HG02981 (cell line): ENCODE results near the gene TNFSF4.
"Not testable (repeated sequence)": the region's sequence is repeated elsewhere in the genome, so short reads cannot be mapped to it uniquely, and the experiment has no call there.

Source experiments
- ATAC-seq: cut with Tn5 transposase; IDR thresholded peaks from one replicate; pipeline ENCODE4 v1.9.1; 2021; ENCODE audit warnings: mild to moderate bottlenecking, moderate library complexity; ENCODE audit not compliant: unreplicated experiment

TNFSF4 gene, protein sequence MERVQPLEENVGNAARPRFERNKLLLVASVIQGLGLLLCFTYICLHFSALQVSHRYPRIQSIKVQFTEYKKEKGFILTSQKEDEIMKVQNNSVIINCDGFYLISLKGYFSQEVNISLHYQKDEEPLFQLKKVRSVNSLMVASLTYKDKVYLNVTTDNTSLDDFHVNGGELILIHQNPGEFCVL

DNA sequence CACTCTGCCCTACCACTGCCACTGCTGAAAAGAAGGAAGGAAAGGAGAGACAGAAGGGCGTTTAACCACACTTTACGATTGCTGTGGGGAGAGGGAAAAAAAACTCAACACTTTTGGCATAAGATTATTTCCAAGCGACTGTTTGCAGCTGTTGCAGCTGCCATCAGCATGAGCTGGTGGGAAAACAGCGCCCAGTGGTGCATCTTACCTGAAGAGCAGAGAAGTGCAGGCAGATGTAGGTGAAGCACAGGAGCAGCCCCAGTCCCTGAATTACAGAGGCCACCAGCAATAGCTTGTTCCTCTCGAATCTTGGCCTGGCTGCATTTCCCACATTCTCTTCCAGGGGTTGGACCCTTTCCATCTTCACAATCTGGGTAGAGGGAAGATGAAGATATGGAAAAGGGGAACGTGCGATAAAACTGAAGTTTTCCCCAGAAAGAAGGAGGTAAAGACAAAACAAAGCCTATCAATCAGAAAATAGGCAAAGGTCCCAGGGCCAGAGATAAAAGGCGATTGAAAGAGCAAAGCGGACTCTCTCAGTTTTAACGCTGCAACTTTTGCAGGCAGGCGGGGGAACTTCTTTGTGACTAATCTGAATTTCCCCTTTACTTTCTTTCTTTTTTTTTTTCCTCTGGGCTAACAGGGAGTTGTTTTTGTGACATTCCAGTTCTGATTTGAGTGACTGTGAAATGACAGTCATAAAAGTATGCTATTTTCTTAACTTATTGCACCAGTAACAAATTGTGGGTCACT is at the start of gene TNFSF4:
TSS of gene TNFSF4 (minus strand) at position 516 of the 753 bp plus-strand sequence. CDS start at position 361, 155 bp downstream.
- no peak for ATAC-seq

DNA sequence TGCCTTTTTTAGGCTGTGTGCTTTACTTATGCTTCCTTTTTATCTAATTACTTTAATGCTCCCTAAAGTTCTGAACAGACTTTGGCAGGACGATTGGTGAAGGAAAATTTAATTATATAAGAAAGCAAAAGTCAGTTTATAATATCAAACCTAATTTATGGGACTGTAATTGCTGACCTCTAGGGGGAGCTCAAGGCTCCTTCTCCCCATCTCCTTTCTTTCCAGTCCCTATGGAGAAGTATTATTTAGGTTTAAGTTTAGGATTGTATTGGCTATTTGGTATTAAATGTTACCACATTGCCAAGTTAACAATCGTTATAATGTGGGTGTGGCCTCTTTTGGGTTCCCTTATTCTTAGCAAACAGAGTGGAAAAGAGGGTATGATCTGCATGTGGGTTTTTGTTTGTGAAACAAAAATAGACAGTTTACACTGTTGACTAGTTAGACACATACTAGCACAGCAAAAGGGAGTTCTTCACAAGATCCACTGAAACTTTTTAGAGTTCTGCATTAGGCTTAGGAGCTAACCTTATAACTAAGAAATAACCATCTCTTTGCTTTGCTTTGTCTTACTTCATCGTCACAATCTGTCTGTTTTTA is 48.2 kb upstream of the TNFSF4 start:
- ATAC-seq, result no peak

DNA sequence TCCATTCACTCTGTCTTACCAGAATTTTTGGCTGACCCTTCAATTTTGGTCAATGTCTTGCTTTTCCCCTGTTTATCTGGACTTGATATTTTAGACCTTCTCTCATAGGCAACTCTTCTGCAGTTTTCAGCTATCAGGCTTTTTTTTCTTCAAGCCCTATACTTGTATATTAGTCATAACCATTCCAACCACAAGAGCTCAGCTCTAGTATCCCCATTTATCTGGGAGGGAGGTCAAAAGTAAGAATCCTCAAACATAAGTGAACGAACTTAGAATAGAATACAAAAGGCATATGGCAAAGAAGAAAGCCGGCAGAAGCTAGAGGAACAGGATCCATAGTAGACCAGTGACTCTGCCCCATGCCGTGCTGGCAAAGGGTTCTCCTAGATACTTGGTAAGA is 45.9 kb upstream of the TNFSF4 start:
- no peak for ATAC-seq

DNA sequence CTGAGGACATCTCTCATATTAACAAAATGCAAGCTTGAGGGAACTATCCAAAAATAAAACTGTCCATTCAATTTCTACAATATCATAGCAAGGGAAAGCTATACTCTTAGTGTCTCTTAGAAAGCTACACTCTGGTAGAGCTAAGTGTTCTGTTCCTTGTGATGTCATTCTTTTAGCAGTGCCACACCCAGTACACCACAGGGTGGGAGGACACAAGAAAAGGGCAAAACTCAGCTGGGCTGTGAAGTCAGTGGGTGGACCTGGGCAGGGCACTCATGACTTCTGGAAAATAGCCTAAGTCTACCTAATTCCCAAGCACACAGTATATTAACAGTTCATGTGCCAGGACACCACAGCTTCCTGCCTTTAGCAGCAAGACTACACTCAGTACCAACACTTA is 42.2 kb upstream of the TNFSF4 start:
- ATAC-seq, result no peak

DNA sequence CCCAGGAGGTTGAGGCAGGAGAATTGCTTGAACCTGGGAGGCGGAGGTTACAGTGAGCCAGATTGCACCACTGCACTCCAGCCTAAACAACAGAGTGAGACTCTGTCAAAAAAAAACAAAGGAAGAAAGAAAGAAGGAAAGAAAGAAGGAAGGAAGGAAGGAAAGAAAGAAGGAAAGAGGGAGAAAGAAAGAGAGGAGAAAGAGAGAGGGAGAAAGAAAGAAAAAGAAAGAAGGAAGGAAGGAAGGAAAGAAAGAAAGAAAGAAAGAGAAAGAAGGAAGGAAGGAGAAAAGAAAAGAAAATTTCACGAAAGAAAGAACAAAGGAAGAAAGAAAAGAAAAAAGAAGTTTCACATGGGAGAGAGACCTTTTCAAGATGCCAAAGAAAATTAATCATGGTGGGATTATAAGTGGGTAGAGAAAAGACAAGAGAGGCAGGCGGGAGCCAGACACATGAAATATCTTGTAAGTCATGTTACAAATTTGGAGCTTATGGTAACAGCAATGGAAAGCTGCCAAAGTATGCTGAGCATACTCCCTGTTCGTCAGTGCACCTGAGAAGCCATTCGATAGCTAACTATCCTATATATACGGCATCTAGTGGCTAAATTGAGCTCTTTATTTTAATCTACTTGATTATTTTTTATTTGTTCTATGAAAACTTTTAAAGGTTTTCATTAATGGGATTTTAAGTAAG is 41.3 kb upstream of the TNFSF4 start:
- ATAC-seq, result no peak

DNA sequence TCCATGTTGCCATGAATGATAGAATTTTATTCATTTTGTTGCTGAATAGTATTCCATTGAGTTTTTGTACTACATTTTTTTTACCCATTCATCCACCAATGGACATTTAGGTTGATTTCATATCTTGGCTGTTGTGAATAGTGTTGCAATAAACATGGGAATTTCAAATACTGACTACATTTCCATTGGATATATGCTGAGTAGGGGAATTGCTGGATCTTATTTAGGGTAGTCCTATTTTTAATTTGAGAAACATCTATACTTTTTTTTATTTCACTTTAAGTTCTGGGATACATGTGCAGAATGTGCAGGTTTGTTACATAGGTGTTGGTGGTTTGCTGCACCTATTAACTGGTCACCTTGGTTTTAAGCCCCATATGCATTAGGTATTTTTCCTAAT is 38.8 kb upstream of the TNFSF4 start:
- ATAC-seq, result no peak

DNA sequence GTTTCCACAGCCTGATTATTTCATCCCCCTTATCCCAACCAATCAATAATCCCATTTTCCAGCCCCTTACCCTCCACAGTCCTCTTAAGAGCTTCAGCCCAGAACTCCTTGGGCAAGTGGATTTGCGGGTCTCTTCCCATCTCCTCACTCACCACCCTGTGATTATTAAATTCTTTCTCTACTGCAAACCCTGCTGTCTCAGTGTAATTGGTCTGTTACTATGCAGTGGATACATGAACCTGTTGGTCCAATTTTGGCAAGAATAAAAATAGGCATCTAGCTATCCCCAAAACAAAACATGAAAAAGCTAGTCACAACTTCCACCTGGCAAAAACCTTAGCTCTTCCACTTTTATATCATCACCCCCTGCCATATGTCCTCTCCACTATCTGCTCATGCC is 36.2 kb upstream of the TNFSF4 start:
- ATAC-seq, result no peak

DNA sequence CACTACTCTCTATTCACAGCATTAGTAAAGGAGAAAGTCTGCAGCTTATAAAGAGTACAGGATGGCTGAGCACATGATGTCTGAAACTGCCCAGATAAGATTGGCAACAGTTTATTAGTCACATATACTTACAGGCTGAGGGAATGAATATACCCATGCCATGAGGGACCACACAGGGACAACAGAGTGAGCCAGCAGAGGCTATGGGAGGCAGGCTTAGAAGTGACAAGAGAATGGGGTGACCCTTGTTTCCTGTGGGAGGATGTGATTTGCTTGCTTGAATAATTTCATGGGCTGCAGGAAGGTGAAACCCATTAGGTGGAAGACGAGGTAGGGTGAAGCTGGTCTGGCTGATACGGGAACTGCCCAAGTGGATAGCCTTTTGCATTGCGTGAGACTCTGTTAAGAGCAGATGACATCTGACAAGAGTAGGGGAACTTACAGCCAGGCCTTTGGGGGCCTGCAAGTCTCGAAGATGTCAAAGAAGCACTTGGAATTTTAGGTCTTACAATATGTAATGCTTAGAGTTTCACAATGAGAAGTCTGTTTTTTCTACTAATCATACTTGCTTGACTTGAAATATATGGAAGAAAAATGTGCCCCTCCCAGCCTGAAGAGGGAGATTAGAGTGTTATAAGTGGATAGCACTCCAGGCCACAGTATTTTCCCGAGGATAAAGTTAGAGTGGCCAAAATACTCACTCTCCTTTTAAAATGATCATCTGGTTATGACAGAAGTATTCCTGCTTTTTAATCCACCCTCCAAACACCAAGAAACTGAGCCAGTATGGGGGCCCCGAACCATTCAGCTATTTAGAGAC is 34.6 kb upstream of the TNFSF4 start:
- no peak for ATAC-seq

DNA sequence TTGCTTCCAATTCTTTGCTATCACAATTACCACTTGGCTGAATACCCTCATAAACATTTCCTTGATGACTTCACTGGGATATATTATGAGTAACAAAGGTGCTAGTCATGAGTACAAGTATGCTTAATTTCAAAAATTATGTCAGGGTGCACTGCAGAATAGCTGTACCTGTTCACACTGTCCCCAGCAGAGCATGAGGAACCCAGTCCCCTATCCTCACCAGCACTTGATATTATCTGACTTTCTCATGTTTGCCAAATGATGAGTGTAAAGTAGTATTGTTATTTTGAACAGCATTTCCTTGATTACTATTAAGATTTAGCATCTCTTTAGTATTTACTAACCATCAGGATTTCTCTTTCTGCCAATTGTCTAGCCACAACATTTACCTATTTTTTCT is 33.5 kb upstream of the TNFSF4 start:
- no peak for ATAC-seq

DNA sequence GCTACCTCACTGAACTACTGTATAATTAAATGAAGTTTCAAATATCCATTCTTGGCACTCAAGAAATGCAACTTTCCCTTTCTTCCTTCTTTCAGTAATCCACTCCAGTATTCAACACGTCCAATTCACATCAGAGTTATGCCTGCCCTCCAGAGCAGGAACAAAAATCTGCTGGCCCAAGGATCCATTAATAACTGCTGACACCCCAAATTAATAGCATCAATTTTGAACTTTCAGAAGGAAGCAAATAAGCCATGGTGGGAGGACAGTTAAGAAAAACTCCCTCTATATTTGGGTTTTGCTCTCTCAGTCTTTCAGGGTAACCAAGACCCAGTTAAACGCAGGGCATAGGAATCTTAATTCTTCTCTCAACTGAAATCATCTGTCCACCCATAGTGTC is 31.9 kb upstream of the TNFSF4 start:
- no peak for ATAC-seq

DNA sequence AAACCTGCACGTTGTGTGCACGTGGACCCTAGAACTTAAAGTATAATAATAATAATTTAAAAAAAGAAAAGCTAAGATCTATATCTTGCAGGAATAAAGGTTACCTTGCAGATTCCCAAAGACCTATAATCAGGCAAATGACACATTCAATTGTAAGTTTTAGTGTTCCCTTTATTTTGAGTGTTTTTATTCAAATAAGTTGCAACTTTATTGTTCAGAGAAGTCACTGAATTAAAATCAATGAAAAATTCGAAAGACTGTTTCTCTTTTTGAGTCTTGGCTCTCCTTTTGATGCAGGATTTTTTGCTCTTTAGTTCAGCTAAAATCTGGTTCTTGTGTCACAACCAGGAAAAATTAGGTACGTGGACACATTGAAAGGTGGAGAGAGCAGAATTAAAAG is 27.8 kb upstream of the TNFSF4 start:
- no peak for ATAC-seq

DNA sequence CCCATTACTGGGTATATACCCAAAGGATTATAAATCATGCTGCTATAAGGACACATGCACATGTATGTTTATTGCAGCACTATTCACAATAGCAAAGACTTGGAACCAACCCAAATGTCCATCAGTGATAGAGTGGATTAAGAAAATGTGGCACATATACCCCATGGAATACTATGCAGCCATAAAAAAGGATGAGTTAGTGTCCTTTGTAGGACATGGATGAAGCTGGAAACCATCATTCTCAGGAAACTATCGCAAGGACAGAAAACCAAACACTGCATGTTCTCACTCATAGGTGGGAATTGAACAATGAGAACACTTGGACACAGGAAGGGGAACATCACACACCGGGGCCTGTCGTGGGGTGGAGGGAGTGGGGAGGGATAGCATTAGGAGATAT is 27.3 kb upstream of the TNFSF4 start:
- not testable (repeated sequence) for ATAC-seq

DNA sequence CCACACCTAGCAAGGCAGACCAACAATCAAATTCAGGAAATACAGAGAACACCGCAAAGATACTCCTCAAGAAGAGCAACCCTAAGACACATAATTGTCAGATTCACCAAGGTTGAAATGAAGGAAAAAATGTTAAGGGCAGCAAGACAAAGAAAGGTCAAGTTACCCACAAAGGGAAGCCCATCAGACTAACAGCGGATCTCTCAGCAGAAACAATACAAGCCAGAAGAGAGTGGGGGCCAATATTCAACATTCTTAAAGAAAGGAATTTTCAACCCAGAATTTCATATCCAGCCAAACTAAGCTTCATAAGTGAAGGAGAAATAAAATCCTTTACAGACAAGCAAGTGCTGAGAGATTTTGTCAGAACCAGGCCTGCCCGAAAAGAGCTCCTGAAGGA is 21.9 kb upstream of the TNFSF4 start:
- ATAC-seq, result not testable (repeated sequence)

DNA sequence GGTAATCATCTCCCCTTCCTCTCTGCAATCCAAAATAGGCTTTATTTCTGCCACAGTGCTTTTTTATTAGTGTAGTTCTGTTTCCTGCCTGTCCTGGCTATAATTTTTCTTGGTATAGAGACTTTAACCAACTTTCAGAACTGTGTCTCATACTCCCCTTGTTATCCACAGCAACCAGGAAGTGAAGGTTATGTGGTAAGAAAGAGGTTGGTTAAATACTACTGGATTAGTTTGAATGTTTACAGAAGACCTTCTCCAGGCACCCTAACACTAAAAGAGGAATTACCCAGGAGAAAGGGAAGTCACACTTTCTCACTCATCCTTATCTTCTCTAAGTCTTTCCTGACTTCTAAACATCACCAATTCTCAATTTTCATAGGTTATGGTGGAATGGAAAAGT is 17.8 kb upstream of the TNFSF4 start:
- no peak for ATAC-seq

DNA sequence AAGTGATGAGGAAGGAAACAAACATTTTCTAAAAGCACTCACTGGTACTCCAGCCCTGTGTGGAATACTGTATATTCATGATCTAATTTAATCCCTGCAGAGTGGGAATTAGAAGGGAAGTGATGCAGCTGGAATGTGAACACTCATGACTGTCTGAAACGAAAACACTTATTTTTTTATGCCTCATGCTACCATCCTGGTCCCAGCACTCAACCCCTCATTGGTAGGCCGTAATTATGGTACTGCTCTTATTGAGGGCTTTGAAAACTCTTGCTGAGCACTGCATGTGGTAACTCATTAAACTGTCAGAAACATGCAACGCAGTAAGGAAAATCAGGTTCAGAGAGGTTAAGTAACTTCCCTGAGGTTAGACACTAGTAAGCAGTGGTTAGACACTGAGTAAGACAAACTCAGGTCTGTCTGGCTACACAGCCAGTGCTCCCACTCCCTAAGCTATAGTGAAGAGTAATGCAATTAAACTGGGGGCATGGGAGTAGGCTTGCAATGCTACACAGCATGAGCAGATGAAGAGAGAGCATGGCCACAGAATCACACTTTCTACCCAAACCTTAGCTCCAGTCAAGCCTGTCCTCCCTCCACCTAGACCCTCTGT is 17.3 kb upstream of the TNFSF4 start:
- no peak for ATAC-seq

DNA sequence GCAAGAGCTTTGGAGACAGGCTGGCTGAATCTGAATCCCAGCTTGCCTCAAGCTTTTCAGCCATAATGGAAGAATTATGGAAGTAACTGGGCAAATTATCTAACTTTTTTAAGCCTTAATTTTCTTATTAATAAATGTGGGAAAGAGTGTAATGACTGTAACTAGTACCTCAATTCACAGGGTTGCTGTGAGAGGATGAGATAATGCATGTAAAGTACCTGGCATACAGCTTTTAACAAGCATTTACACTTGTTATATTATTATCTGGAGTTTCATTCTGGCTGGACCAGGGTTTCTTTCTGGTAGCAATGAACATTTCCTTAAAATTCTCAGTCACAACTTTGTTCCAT is 15.9 kb upstream of the TNFSF4 start:
- no peak for ATAC-seq

DNA sequence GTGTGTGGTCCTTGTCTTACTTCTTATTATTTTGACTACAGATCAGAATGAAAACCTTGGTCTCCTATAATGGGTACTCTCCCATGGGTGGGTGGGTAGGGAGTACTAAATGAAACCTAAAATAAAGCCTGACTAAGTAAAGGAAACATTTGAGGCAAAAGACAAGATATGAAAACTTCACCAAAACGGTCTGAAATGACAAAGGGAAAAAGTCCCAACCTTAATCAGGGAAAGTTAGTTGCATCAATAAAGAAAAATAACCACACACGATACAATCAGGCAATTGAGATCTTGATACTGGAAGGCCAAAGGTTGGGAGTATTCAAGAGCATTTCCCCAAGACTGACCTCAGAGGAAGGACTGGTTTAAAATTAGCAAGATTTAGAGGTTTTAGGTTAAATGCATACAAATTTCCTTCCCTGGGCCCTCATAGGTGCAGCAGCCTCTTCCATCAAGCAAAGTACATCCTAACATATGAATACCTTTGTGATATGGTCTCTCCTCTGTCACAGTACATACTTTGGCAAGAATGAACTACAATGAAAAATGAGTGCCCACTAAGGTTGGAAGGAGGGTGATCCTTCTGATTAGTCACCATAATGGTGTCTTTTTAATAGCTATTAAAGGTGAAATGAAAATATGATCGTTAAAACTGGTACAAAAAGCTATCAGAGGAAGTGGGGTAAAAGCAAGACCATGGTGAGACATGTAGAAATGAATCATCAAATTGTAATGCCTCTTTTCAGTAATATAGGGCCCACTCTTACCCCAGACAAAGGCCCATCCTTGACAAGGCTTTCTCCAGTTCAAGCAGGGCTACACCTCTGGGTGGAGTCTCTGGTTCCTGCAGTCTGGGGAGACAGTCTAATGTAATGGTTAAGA is 15.3 kb upstream of the TNFSF4 start:
- no peak for ATAC-seq

DNA sequence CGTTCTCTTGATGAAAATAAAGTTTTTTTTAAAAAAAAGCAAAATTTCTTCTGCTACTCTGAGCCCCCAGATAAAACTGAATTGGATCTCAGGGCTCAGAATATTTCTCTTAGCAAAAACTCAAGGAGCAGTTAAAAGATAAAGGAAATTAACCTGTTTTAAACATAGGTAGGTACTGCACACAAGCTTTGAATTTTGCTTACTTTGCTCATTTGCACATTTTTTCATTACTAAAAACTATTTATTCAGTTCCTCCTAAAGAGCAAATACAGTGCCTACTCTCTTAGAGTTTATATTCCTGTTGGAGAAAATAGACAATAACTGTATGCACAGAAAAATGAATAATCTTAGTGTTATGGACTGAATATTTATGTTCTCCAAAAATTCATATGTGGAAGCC is 13.0 kb upstream of the TNFSF4 start:
- ATAC-seq, result no peak

DNA sequence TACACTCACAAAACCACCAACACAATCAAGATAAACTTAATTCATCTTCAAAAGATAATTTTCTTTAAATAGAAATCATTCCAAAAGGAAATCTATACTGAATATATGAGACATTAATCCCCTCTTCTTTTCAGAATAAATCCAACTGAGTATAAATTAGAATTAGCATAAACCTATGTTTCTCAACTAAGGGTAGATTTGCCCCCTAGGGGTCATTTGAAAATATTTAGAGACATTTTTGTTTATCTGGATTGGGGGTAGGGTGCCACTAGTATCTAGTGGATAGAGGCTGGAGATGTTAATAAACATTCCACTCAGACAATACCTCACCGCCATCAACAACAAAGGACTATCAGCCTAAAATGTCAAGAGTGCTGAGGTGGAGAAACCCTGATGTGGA is 6.5 kb upstream of the TNFSF4 start:
- no peak for ATAC-seq
